Fibroblast of peridontal ligament (primary cell): ENCODE measurements around the gene FGA.

ENCODE experiments used
- DNase-seq: peaks from one replicate; pipeline ENCODE4 v3.0.0-alpha.2; 2010; ENCODE audit errors: extremely low read depth

FGA gene

GRCh38 chr4:154590329-154591006 is at the start of gene FGA:
Gene FGA, minus strand, starts transcription at chr4:154590742. Its CDS starts 55 bp downstream, at chr4:154590687.
- DNase-seq: no peak

- DNase-seq: no peak
Observed at GRCh38 chr4:154634058-154634457, 43.5 kb upstream of the FGA start.

- DNase-seq: no peak
Observed at GRCh38 chr4:154631828-154632227, 41.3 kb upstream of the FGA start.

- no peak for DNase-seq
Observed at GRCh38 chr4:154630324-154630723, 39.8 kb upstream of the FGA start.

- no peak for DNase-seq
Observed at GRCh38 chr4:154626793-154627484, 36.4 kb upstream of the FGA start.

GRCh38 chr4:154625971-154626370 is 35.4 kb upstream of the FGA start:
- DNase-seq: no peak

- no peak for DNase-seq
Observed at GRCh38 chr4:154623995-154624394, 33.5 kb upstream of the FGA start.

- no peak for DNase-seq
Observed at GRCh38 chr4:154623436-154623835, 32.9 kb upstream of the FGA start.

GRCh38 chr4:154622598-154622997 is 32.1 kb upstream of the FGA start:
- peak; percentile 36 for DNase-seq

- no peak for DNase-seq
Observed at GRCh38 chr4:154620111-154620510, 29.6 kb upstream of the FGA start.

- DNase-seq: peak; percentile 51
Observed at GRCh38 chr4:154618708-154619315, 28.3 kb upstream of the FGA start.

- no peak for DNase-seq
Observed at GRCh38 chr4:154617820-154618317, 27.3 kb upstream of the FGA start.

GRCh38 chr4:154616731-154617130 is 26.2 kb upstream of the FGA start:
- DNase-seq: no peak

- no peak for DNase-seq
Observed at GRCh38 chr4:154616287-154616686, 25.7 kb upstream of the FGA start.

- DNase-seq: no peak
Observed at GRCh38 chr4:154615211-154615610, 24.7 kb upstream of the FGA start.

- DNase-seq: no peak
Observed at GRCh38 chr4:154614306-154614705, 23.8 kb upstream of the FGA start.

- no peak for DNase-seq
Observed at GRCh38 chr4:154612472-154613414, 22.2 kb upstream of the FGA start, which contains the start of gene FGG. Gene FGG, minus strand, starts transcription at chr4:154612656. Its CDS starts 47 bp downstream, at chr4:154612609.

- DNase-seq: no peak
Observed at GRCh38 chr4:154611833-154612232, 21.3 kb upstream of the FGA start.

GRCh38 chr4:154610582-154610981 is 20.0 kb upstream of the FGA start:
- no peak for DNase-seq

GRCh38 chr4:154609532-154609931 is 19.0 kb upstream of the FGA start:
- DNase-seq: no peak

GRCh38 chr4:154608361-154609252 is 18.1 kb upstream of the FGA start:
- DNase-seq: no peak
